GM23338 (cell line): ENCODE data around the gene CHCHD3.

Experiments used
- CTCF ChIP-seq, 2 experiments: fragments of 200-600 bp in 1 of 2; sonication (generic) in 1 of 2; conservative IDR thresholded peaks; 2 replicates each; pipeline versions ENCODE4 v1.5.1 to v1.6.1; 2016 to 2017; ENCODE audit warnings: antibody characterized with exemption in 2 of 2, low read depth in 2 of 2, mild to moderate bottlenecking in 2 of 2, moderate library complexity in 1 of 2
- EZH2 ChIP-seq: fragments of 200-600 bp; sonication (generic); IDR thresholded peaks from one replicate; pipeline ENCODE4 v1.8.0; 2017; ENCODE audit warnings: antibody characterized with exemption, mild to moderate bottlenecking, low read depth; ENCODE audit not compliant: unreplicated experiment
- POLR2AphosphoS5 ChIP-seq: IDR thresholded peaks from 2 replicates; pipeline ENCODE4 v1.6.1; 2016; ENCODE audit warnings: antibody characterized with exemption, low read depth
- TF ChIP-seq, protein P1 (sequence below): IDR thresholded peaks from one replicate; pipeline ENCODE4 v1.6.1; 2018; ENCODE audit warnings: antibody characterized with exemption; ENCODE audit not compliant: unreplicated experiment

- TF ChIP-seq EZH2 (no peak), POLR2AphosphoS5 (no peak), CTCF (conservative IDR thresholded peaks at IDR 0.05; ENCODE audit: low read depth in 2 of 2) (no peak)
- TF ChIP-seq, protein P1, sequence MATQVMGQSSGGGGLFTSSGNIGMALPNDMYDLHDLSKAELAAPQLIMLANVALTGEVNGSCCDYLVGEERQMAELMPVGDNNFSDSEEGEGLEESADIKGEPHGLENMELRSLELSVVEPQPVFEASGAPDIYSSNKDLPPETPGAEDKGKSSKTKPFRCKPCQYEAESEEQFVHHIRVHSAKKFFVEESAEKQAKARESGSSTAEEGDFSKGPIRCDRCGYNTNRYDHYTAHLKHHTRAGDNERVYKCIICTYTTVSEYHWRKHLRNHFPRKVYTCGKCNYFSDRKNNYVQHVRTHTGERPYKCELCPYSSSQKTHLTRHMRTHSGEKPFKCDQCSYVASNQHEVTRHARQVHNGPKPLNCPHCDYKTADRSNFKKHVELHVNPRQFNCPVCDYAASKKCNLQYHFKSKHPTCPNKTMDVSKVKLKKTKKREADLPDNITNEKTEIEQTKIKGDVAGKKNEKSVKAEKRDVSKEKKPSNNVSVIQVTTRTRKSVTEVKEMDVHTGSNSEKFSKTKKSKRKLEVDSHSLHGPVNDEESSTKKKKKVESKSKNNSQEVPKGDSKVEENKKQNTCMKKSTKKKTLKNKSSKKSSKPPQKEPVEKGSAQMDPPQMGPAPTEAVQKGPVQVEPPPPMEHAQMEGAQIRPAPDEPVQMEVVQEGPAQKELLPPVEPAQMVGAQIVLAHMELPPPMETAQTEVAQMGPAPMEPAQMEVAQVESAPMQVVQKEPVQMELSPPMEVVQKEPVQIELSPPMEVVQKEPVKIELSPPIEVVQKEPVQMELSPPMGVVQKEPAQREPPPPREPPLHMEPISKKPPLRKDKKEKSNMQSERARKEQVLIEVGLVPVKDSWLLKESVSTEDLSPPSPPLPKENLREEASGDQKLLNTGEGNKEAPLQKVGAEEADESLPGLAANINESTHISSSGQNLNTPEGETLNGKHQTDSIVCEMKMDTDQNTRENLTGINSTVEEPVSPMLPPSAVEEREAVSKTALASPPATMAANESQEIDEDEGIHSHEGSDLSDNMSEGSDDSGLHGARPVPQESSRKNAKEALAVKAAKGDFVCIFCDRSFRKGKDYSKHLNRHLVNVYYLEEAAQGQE, result no peak
Observed at GRCh38 chr7:133099633-133100286, 17.9 kb upstream of the CHCHD3 start.
